ENCODE data around the gene SPAG9. TPM values are rescaled to one million over a fixed set of nuclear protein-coding genes. Genes with fewer than 3 reads are reported as not detected.

SPAG9 gene
- total RNA-seq (2022; extraction: Qiagen RNA extraction; ENCODE audit: low read depth), result 87.5 to 101 TPM (median 91.6 TPM) in 5 replicates

GRCh38 chr17:51120739-51121619, at the start of gene SPAG9:
TSS of gene SPAG9 (minus strand) at chr17:51120868. CDS start at chr17:51120656, 212 bp downstream.

GRCh38 chr17:51166198-51166986, 45.7 kb upstream of the SPAG9 start, which contains the start of gene NME2:
TSS of gene NME2 (plus strand) at chr17:51166411. CDS start at chr17:51166831, 420 bp downstream.

GRCh38 chr17:51153210-51154072, 32.8 kb upstream of the SPAG9 start, which contains the start of gene NME1:
TSS of gene NME1 (plus strand) at chr17:51153559. CDS start at chr17:51155655, 2,096 bp downstream.

Other genes with a start within 250 kb of the SPAG9 start
- 636 to 767 TPM (median 693 TPM) in 5 replicates for gene NME1, start 32.7 kb upstream of the SPAG9 start, total RNA-seq (2022; extraction: Qiagen RNA extraction; ENCODE audit: low read depth)
- gene NME2, start 45.5 kb upstream of the SPAG9 start, total RNA-seq (2022; extraction: Qiagen RNA extraction; ENCODE audit: low read depth), result 1,649 to 1,863 TPM (median 1,763 TPM) in 5 replicates
- gene MBTD1, start 139.2 kb upstream of the SPAG9 start, total RNA-seq (2022; extraction: Qiagen RNA extraction; ENCODE audit: low read depth), result 5.0 to 7.8 TPM (median 6.8 TPM) in 5 replicates
- 69.3 to 84.5 TPM (median 77.8 TPM) in 5 replicates for gene UTP18, start 139.7 kb upstream of the SPAG9 start, total RNA-seq (2022; extraction: Qiagen RNA extraction; ENCODE audit: low read depth)

All from A549 treated with DMSO at 1 μM for 4 hours (cell line).